Bone marrow (tissue), 2 donors: ENCODE results near the gene RGS1.

ENCODE experiments used
- DNase-seq, 2 donors: peaks; one replicate each; lab custom pipeline; 2025; lab: John Stamatoyannopoulos, UW

Gene RGS1

DNA sequence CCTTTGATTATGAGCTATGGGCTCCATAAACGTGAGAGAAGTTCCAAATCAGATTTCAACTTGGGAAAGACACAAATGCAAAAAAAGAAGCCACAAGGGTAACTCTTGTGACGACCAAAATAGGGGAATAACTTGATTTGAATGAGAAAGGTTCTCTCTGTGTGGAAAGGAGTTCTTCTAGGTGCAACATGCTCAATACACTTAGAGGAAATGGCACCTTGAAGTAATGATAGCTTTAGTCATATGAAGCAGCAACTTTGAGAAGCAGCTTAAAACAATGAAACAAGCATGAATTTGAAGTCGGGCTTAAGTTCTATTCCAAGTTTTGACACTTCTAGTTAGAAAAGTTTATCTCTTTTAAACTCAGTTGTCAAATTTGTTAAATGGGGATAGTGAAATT, 21.8 kb upstream of the RGS1 start:
- DNase-seq, result no peak

GRCh38 chr1:192554904-192555303, 20.7 kb upstream of the RGS1 start:
- DNase-seq, result no peak

DNA sequence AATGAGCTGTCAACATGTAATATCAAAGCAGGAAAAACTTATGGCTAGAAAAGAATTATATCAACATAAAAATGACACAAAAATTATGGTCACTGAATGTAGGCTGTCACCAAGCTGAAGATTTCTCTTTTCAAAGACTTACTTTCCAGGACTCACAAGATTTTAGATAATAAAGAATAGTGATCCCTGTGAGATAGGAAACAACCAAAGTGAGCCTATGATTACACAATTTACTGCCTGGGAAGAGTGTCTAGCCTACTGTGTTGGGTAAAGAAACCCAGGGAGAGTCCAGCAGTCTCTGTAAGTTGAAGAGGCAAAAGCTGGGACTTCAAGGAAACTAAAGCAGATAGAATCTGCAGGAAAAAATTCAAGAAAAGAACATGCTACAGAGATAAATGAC, 20.2 kb upstream of the RGS1 start:
- no peak for DNase-seq

GRCh38 chr1:192557841-192558595, 17.6 kb upstream of the RGS1 start:
- no peak for DNase-seq

GRCh38 chr1:192559115-192560006, 16.2 kb upstream of the RGS1 start:
- DNase-seq, result no peak

- no peak for DNase-seq
Observed at GRCh38 chr1:192561301-192561700, 14.3 kb upstream of the RGS1 start.

- no peak for DNase-seq
Observed at GRCh38 chr1:192563129-192563528, 12.4 kb upstream of the RGS1 start.

DNA sequence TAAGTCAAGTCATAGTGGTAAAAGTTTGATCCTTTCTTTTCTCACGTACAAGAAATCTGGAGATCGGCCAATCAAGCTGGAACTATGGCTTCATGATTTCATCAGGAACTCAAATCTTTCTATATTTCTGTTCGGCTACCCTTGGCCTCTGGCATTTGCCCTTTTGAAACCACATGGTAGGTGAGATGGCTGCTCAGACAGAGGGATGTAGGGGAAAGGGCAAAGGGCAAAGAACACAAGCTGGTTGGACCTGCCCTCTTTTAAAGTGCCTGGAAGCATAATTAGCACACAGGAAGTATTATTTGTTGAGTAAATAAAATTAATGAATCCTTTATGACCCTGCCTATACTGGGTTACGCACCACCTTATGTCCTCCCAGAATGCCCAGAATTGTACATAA, 11.5 kb upstream of the RGS1 start:
- no peak for DNase-seq

GRCh38 chr1:192565946-192566345, 9.6 kb upstream of the RGS1 start:
- no peak for DNase-seq

DNA sequence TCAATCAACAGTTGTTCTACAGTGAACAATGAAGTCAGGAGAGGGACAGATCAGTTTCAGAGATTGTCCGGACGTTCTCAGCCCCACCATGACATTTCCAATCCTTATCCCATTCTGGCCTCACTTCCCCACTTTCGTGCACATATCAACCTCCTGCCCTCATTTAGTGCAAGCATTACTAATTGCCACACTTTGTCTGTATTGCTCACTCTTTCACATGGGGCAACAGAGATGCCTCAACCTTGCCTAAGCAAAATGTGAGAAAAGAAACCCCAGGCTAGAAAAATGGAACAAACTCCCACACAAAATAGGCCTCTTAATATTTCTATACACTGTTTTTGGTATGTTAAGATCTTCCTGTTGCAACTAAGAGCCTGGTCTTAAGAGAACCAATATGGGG, 8.9 kb upstream of the RGS1 start:
- DNase-seq, result no peak

DNA sequence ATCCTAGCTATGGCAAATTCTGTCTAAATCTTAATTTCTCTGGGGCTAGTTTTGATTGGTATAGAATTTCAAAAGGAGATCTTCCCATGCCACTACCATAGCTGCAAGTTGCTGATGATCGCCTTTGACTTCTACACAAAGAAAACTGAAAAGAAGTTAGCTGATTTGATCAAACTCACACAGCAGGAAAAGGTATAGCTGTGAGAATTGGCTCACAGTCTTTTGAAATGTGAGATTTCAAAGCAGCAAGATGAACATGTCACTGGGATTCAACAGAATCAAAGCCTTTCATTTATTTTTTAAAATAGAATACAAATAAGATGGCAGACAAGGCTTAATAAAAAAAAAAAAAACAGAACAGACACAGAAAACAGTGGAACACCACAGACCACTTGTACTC, 7.5 kb upstream of the RGS1 start:
- no peak for DNase-seq

GRCh38 chr1:192571668-192572067, 3.9 kb upstream of the RGS1 start:
- peak in 1 of 2 donors; percentile 9 for DNase-seq

DNA sequence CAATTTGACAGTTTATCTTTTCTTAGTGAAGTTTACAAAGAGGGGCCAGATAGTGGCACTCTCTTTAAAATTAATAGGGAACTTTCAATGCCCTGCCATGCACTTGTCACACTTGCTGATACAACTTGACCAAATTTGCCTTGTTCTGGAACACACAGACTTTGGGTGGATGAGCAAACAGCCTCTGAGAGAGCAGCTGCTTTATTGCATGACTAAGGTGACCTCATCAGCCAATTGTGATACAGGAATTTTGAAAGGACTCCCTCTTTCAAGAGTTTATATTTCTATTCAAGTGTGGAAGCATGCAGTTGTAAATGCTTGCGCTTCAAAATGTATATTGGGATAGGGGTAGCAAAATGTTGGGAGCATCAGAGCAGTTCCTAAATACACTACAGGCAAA, 2.1 kb upstream of the RGS1 start:
- no peak for DNase-seq

GRCh38 chr1:192574073-192574472, 1.5 kb upstream of the RGS1 start:
- DNase-seq, result no peak

DNA sequence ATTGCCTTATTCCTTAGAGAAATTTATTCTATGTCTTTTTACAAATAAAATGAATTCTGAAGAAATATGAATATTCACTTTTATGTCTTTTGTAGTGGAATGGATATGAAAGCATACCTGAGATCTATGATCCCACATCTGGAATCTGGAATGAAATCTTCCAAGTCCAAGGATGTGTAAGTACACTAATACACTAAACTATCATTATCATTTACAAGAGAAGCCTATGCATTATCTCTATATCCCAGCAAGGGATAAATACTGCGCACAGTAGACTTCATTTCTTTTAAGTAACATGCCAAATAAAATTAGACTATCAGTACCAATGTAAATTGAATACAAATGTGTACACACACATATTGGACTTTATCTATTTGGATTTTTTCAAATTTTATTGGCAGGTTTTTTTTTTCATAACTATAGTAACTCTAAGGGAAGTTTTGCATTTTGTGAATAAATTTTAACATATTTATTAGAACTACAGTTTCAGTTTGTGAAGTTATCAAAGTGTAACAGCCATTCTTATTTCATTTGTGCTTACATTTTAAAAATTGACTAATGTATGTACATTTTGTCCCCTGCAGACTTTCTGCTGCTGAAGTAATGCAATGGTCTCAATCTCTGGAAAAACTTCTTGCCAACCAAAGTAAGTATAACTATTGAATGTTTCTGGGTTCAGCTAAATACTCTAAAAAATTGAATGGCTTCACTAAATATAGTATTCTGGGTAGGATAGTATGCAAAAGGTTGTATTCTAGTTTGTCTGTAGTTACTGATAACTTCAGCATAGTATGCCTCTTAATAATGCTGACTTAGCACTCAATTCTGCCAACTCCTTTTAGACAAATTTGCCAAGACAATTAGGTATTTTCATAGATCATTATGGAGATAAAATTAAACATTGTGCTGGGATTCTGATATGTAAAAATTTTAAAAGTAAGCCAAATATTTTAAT, 894 bp downstream of the RGS1 start:
- no peak for DNase-seq

DNA sequence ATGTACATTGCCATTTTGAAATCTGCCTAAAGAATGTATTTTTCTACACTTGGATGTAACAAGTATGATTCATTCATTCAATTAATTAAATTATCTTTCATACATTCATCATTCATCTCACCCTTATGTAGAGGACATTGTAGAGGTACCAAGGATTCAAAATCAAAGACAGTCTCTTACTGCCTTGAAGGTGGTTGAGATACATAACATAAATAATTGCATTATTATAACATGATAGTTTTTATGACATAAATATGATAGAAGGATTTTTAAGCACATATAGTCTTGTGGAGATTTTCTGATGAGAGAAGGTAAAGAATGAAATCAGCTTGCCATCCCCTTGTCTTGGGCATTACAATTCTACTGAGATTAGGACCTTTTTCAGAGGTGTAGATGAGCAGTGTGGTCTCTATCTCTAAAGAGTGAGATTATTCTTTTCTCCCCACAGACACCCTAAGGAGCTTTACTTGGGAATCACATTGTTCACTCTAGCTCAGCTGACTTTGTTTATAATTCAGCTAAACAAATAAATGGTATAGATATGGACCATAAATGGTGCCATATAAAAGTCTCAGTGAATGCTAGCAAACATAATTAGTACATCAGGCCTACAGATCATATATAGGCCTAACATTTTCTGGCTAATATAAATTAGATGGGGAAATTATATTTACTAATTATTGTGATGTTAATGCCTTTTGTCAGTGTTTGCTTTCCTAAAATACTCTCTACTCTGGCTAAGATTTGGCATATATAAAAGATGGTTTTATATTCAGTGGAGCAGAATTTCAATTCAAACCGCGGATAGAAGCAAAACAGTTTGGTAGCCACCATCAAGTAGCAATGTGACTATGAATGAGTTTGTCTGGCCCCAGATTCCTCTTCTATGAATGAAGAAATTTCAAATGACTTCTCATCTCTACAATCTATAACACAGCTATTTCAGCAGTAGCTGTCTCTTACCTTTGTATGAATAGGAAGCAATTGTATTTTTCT, 1.9 kb downstream of the RGS1 start:
- DNase-seq, result no peak

- DNase-seq, result no peak
Observed at GRCh38 chr1:192578144-192578909, 2.8 kb downstream of the RGS1 start.

- no peak for DNase-seq
Observed at GRCh38 chr1:192579010-192579738, 3.6 kb downstream of the RGS1 start.

DNA sequence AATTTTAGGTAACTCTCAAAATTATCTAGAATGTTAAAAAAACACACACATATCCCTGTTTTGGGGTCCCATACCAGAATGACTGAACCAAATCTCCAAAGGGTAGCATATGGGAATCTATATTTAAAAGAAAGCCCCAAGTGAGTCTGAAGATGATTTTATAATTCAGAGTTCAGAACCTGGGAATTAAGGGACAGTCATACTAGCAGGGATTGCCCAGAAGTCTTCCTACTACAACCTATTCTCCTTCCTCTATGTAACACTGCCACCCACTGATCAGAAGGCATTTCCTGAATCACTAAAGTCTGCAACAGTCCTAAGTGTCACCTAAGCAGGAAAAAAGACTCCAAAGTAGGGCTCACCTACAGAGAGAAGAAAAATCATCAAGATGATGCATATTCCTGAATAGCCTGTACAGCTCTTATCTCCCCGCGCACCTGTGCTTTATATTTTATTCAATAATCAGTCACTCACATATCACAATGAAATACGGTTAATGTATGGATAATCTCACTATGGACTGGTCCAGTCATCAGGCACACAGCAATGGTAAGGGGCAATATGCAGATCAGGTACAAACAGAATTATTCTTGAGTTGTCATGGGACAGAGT, 4.9 kb downstream of the RGS1 start:
- peak in 1 of 2 donors; percentile 82 for DNase-seq
